HG02884 (cell line): Measurements from ENCODE around the gene CMPK2.

Experiments
- ATAC-seq: cut with Tn5 transposase; IDR thresholded peaks from one replicate; pipeline ENCODE4 v1.9.1; 2021; ENCODE audit warnings: mild to moderate bottlenecking, moderate library complexity; ENCODE audit not compliant: unreplicated experiment

Gene CMPK2

GRCh38 chr2:6845903-6846302 lies 19.8 kb downstream of the CMPK2 start:
- no peak for ATAC-seq

GRCh38 chr2:6845312-6845711 lies 20.4 kb downstream of the CMPK2 start:
- no peak for ATAC-seq

DNA sequence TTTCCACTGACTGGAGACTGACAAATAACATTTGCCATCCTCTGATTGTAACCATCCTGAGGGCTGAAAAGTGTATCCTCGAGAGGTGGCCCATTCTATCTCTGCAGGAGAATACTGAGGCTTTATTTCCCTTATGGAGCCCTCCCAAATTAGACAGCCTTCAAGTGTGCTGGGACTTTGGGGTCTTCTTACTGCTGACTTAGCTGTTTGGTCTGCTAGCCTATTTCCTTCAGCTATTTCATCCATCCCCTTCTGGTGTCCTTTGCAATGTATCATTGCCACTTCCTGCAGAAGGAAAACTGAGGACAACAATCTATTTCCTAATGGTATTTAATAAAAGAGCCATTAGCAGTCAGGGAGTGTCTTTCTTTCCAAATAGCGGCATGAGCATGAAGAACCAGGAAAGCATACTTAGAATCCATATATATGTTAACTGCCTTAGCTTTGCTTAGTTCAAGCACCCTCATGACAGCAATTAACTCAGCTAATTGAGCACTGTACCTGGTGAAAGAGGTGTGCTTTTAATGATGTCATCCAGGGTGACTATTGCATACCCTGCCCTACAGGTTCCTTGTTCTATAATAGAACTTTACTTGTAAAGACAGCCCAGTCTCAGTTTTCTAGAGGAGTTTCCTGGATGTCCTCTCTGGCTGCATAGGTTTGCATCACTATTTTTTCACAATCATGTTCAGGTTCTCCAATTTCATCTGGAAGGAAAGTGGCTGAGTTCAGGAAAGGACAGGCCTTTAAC lies 24.0 kb downstream of the CMPK2 start:
- ATAC-seq, result no peak

GRCh38 chr2:6838673-6839319 lies 26.9 kb downstream of the CMPK2 start:
- no peak for ATAC-seq

- no peak for ATAC-seq
These were observed 30.2 kb downstream of the CMPK2 start for GRCh38 chr2:6835467-6835866.

DNA sequence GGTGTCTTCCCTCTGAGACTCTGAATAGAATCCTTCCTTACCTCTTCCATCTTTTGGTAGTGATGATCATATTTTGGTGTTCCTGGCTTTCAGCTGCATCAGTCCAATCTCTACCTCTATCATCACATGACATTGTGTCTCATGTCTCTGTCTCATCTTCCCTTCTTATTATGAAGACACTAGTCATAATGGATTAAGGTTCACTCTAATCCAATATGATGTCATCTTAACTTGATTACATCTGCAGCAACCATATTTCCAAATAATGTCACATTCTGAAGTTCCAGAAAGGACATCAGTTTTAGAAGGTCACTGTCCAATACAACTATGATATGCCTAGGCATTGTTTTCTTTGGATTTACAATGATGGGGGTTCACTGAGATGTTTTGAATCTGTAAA lies 31.5 kb downstream of the CMPK2 start:
- ATAC-seq, result no peak

- no peak for ATAC-seq
These were observed 32.5 kb downstream of the CMPK2 start for GRCh38 chr2:6833300-6833604.

GRCh38 chr2:6832596-6833299 lies 33.0 kb downstream of the CMPK2 start:
- ATAC-seq, result no peak

GRCh38 chr2:6831229-6831628 lies 34.5 kb downstream of the CMPK2 start:
- ATAC-seq, result no peak

DNA sequence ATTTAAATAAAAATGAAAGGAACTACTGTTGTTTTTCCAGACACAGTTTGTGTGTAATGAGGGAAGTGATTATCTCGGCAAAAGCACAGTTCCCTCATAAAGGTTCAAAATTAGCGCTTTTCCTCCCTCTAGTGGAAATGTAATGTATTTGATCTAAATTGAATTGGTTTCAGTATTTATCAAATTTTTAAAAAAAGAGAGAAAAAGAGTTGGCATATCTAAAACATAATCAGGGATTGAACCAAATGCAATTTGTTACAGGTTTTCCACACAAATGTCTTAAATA lies 37.5 kb downstream of the CMPK2 start:
- ATAC-seq, result no peak

GRCh38 chr2:6827566-6828298 lies 38.0 kb downstream of the CMPK2 start:
- ATAC-seq, result no peak

DNA sequence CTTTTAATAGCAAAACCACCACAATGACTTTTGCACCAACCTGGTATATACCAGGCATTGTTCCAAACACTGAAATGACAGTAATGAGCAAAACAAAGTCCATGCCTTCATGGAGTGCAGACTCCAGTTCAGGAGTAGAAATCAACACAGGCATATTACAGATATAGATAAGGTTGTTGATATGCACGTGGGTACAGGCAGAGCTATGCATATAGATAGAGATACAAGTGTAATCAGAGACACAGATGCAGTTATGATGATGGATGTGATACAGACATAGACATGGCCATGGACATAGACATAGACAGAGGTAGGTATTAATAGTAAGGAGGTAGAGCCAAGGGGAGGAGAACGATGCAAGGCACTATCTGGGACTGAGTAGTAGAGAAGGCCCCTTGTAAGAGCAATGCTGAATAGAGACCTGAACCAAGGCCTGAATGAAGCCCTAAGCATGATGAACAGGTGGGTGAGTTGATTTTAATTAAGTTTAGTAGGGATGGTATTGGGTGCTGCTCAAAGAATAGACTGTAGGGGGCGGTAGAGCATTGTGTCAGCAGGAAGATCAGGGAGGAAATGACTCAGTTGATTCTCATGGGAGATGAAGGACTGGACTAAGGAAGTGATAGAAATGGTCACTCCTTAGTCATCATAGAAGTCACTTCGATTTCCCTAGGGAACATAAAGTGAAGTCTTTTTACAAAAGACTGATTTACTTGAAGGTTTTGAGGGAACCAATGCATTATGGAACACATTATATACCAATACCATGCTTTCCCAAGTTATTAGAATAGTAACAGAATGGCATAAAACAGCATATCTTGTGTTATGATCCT lies 39.4 kb downstream of the CMPK2 start:
- ATAC-seq, result peak; percentile 95

DNA sequence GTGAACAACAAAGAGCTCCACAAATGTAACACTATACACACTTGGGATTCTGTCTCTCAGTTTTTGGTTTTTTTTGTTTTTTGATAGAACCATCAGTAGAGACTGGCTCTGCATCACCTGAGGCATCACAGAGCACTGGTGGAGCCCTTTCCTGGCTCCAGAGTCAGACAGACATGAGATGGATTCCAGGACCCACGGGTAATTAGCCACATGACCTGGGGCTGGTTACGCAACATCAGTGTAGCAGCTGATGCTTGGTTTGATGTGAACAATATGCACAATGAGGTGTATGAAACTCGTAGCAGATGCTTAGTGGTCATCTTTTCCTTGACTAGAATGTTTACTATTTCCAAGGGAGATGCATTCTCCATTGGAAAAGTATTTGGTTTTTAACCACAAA lies 40.7 kb downstream of the CMPK2 start:
- no peak for ATAC-seq

GRCh38 chr2:6823111-6823510 lies 42.6 kb downstream of the CMPK2 start:
- ATAC-seq, result no peak

DNA sequence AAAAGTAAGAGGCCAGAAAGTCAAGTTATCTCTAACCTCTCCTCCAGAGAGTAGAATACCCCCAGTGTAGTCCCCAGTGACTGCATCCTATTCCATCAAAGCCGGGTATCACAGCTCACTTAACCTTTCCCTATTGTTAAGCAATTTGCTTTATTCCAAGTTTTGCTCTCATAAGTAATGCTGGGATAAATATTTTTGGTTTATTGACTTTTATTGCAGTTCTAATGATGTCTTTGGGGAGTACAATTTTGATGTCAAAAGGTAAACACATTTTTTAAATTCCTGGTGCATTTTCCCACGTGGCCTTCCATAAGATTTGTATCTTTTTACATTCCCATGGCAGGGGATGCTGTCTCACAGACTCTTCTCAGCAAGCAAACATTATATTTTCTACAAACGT lies 43.3 kb downstream of the CMPK2 start:
- no peak for ATAC-seq

- no peak for ATAC-seq
These were observed 44.7 kb downstream of the CMPK2 start for GRCh38 chr2:6820903-6821584.

- ATAC-seq, result no peak
These were observed 45.5 kb downstream of the CMPK2 start for GRCh38 chr2:6820236-6820635.

GRCh38 chr2:6819668-6820067 lies 46.0 kb downstream of the CMPK2 start:
- ATAC-seq, result no peak

DNA sequence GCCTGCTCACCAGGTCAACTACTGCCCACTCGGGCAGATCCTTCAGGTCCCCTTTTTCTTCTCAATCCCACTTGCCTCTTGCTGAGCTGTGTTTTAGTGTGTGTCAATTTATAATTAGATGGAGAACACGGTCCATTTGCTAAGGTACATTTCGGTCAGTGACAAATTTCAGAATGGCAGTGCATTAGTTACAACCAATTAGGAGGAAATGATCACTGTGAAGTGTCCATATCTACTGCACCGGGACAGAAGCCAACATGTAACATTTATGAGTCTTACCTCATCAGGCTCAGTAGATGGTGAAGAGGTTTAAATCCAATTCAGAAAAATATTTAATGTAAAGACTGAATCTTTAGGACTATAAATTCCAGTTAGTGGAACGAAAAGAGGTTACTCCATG lies 47.7 kb downstream of the CMPK2 start:
- no peak for ATAC-seq

- no peak for ATAC-seq
These were observed 50.8 kb downstream of the CMPK2 start for GRCh38 chr2:6814869-6815268.
